NCI-H146 treated with DMSO at 0.1 percent for 48 hours (cell line): Measurements from ENCODE around the gene ARL2BP.
A peak's percentile ranks its signal among the peaks of the same experiment; 100 is the strongest.

Source experiments
- DNase-seq: peaks from one replicate; lab custom pipeline; 2025; ENCODE audit not compliant: unreplicated experiment; lab: John Stamatoyannopoulos, UW

Gene ARL2BP

DNA sequence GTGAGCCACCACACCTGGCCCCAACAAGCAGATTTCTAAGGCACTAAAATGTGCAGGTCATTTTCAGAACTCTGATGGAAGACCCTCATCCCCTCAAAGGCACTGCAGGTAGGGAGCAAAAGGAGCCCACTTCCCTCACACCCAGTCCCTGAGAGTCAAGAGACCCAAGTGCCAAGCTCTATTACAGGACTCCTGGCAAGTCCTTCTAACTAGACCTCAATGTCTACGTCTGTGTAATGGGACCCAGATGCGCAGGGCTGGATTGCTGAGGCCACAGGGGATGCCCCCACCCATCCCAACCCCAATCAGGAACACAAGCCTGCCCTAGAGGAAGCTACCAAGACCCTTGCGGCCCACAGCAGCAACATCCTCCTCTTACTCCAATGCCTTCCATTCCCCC, 36.7 kb downstream of the ARL2BP start:
- no peak for DNase-seq

DNA sequence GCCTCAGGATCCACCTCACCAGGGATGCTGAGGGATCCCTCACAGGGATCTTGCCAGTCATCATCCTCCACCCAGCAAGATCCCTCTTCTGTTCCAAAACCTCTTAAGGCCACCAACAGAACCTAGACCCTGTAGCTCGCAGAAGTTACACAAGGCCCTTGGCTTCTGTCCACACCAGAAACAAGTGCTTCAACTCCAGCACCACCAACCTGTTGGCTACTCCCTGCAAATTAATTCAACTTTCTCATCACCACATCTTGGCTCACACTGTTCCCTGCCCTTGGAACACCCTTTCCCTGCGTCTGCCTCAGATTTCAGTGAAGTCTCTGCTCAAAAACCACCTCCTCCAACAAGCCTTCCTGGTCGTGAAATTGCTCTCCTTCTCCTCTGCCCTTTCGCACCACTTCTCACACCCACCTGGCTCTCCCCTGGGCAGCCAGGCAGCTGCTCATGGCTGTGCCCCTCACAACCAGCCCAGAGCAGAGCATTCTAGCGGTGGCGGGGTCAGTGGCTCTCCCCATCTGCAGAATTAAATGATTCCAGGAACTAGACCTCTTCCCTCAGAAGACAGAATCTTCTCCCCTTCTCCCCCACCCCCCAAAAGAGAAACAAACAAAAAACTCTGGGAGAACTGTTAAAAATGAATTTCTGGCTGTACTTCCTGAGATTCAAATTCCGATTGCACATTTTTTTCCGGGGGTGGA, 37.6 kb downstream of the ARL2BP start:
- DNase-seq, result no peak

DNA sequence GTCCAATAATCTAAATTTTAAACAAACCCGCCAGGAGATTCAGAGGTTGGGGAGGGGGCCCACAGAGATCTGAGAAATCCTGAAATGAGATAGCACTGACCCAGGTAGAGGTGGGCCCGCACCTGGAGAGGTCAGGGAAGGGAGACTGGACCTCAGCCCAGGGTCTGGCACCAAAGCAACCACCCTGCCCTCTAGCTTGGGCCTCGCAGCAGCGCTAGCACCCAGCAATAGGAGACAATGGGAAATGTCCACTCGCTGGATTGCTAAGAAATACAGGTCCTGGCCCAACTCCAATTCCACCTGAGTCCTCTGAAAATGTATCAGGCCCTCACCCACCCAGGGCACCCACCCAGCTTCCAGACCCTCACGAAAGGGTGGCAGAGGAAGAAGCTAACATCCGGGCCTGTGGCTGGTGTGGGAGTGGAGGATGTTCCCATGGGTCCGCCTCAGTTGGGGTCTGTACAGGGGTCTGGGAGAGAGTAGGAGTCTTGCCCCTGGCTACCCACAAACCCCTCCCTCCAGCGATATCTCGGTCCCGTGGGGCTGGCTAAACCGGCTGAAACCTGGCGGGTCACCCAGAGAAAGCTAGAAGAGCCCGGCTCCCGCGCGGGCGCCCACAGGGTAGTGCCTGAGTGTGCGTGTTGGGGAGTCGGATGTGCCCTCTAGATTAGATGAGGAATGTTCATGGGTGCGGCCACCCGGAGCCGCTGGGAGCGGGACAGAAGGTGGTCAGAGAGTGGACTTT, 38.3 kb downstream of the ARL2BP start:
- DNase-seq, result no peak

DNA sequence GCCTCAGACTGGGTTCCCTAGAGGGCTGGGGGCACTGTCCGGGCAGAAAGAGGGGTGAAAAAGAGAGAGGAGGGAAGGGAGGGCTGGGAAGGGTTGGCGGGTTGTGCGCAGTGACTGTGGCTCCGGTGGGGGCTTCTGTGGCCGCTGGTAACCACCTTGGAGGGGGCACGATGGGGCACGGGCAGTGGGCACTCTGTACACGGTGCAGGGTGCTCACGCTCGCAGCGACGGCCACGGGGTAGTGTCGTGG, 38.8 kb downstream of the ARL2BP start:
- no peak for DNase-seq

DNA sequence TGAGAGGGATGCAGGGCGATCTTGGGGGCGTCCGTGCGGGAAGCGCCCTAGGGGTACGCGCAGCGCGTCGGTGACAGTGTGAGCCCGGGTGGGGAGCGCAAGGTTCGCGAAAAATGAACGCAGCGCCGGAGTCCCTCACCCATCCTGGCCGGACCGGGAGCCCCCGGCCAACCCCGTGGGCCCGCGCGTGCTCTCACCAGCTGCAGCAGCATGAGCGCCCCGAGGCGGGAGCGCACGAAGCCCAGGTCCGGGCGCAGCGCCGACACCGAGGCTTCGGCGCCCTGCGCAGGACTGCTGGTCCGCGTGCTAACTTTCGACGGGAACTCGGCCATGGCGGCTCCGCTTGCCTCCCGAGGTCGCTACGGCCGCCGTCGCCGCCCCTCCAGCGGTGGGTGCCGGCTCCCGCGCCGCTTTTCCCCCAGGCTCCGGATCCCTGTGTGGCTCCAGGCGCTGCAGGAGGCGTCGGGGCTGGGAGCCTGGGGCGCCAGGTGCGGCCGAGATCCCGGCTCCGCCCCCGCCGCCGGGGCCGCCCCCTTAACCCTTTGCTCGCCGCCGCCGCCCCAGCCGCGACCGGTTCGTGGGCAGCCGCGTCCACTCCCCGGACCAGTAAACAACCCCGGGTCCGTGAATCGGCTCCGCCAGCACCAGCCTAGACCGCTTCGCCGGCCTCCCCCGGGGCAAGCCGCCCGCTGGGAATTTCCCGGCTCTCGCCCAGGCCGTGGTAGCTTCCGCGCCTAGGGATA, 39.3 kb downstream of the ARL2BP start, which contains the start of gene PLLP:
Gene PLLP (minus strand): TSS at position 464 of the 743 bp plus-strand sequence. CDS start 132 bp downstream, at position 332.
- DNase-seq, result peak; percentile 6

DNA sequence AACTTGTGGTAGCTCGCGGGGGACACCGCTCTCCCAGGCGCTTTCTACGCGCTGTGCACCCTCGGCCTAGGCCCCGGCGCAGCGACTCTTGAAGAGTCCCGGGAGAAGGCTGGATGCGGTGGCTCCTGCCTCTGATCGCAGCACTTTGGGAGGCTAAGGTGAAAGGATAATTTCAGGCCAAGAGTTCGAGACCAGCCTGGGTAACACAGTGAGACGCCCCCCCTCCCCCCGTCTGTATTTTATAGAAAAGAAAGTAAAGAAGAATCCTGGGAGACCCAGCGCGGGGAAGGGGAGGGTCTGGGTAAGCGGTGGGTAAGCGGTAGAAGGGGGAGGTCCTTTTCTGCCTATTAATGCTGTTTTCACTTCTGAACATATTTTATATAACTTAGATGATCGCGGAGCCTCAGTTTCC, 39.9 kb downstream of the ARL2BP start:
- DNase-seq, result no peak

DNA sequence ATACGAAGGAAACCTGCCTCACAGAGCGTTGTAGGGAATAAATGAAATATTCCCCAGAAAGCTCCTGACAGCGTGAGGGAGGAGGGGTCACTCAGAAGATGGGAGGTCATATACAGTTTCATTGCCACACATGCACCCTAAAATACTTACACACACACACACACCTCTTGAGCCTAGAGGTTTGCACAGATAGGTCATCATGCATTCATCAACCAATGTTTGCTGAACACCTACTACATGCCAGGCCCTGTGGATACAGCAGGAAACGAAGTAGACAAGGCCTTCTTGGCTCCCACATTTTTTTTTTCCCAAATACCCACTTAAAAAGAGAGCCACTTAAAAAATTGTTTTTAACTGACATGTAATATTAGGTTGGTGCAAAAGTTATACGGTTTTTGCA, 40.3 kb downstream of the ARL2BP start:
- no peak for DNase-seq

DNA sequence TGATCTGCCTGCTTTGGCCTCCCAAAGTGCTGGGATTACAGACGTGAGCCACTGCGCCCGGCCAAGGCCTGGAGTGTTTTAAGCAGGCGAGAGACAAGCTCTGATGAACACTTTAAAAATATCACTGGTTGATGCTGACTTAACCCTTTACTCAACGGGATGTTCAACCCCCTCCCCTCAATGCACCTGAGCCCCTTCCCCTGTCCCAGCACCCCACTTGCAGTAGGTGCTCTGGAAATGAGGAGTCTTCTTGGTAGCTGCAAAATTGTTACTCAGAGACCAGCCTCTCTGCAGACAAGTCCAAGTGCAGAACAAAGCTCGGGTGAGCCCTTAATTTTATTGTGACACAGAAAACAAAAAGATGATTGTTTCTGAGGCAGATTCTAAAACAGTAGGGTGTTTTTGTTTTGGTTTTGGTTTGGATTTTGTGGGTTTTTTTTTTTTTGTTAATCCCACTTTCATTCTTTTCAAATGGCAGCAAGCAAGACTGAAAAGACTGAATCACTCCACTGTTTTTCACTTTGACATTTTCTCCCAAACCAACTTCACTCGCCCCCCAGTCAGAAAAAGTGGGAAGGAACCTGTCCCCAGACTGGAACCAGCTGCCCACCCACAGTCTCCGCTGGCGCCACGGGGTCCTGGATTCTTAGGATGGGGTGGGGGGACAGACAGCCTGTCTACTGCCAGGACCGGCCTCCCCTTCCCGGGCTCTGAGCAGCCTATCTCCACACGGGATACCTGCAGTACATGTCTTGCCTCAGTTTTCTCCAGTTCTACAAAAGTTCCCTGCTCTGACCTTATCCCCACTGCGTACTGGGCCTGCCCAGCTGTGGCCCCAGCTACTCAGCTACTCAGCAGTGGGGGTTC, 44.6 kb downstream of the ARL2BP start:
- no peak for DNase-seq

DNA sequence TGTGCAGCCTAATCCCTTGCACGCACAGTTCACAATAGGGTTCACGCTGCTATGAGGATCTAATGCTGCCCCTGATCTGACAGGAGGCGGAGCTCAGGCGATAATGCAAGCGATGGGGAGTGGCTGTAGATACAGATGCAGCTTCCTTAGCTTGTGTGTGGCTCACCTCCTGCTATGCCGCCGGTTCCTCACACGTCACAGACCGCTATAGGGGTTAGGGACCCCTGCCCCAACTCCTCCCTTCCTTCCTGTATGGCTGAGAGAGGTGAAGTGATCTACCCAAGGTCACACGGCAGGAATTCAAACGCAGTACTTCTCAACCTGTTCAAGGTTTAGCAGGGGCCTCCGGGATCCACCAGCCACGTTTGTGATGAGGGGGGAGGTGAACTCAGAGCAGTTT, 52.8 kb downstream of the ARL2BP start:
- DNase-seq, result no peak

DNA sequence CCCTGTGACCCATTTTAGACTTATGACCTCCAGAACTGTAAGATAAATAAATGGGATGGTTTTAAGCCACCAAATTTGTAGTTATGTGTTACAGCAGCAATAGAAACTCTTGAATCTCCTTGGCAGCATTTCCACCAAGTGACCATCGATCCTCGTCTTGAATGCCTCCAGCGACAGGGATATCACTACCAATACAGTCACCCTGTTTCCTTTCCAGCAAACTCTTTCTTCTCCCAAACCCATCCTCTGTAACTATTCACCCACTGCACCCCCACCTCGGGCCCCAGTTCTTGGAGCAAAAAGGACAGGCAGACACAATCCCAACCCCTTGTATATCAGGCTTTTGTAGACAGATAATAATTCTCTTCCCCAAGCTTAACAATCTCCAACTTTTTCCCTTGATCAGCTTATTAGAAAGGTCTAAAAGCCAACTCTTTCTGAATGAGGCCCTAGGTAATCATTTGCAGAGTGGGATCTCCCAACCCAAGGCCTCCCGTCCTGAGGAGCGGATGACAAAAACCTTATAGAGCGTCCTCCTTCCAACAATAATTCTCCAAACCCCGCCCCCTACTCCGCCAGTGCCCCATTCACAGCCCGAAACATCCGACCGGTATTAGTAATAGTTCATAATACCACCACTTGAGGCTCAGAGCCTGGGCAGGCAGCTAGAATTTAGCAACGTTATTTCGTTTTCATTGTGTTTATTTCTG, 54.1 kb downstream of the ARL2BP start:
- DNase-seq, result peak; percentile 60

DNA sequence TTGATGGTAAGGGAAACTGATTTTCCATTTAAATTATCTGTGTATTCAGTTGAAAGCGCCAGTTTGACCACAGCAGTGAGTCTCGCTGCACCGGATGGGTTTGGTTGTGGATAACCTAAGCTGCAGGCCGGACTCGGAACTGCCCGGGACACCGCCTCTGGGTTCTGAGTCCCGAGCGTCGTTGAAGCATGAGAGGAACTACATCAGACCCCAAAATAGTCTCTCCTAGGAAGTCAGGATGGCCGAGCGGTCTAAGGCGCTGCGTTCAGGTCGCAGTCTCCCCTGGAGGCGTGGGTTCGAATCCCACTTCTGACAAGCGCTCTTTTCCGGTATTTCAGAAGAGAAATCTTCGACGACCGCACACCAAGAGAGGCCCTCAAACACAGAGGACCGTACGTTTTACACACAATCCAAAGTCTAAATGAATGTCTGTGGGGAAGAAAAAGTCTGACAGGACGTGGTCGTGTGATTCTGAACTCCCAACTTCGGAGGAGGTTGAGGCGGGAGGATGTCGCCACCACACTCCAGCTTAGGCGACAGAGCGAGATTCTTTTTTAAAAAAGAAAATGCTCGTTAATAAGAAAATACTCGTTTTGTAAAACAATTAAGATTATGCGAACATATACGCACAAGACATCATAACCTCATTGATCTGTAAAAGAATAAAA, 54.8 kb downstream of the ARL2BP start:
- peak; percentile 82 for DNase-seq

DNA sequence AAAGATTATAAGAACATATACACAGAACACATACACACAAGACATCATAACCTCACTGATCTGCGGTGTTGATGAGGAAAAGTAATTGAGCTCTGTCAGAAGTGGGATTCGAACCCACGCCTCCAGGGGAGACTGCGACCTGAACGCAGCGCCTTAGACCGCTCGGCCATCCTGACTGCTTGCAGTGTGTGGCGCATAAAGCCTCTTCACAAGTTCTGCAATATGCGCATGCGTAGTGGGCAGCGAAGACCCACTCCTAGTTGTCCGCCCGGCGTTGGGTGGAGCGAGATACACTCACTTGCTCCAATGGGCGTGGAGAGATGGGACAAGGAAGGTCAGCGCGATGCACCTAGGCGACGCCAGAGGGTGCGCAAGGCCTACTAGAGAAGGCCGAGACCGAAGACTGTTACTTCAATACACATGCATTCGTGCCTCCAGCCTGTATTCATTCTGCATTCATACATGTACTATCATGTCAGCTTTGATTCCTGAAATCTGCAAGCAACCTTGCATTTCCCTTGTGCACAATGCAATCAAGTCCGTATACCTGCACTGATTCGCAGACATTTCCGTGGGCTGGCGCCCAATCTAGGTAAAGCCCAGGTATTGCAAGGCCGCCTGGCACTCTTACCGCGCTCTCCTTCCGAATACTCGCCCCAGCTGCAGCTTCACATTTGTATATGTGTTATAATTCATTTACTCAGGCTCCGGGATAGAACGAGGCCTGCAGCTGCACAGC, 55.5 kb downstream of the ARL2BP start:
- DNase-seq, result peak; percentile 83

DNA sequence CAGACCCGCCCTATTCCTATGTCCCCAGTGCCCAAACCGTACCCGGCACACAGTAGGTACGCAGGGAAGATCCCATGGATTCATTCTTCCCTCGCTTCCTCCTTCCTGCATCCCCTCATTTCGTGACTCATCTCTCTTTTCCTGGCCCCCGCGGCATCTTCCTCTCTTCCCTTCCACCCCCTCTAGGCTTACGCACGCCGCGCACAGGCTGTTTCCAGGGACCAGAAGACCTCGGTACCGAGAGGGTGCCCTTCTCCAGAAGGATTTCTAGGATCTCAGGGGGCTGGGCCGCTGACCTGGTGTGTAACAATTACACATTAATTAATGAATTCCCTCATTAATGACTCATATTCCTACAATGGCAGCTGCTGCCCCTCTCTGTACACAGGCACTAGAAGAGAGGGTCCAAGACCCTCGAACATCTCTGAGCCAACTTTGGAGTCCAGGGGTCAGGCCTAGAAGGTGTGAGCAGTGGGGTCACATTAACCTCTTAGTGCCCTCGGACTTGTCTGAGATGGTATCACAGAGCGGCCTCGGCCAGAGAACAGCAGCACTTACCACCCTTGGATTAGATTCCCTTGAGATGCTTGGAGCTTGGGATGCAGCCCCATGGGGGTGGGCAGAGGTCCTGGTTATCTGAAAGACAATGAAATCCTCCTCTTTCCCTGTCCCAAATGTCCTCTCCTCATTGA, 56.2 kb downstream of the ARL2BP start:
- DNase-seq, result no peak
